GM12878 (cell line): Measurements from ENCODE around the gene METRN.

ENCODE experiments used
- CREB1 ChIP-seq: IDR thresholded peaks from 2 replicates; pipeline ENCODE4 v1.6.1; 2012; ENCODE audit warnings: low read depth, mild to moderate bottlenecking, inconsistent platforms
- CTCF ChIP-seq, 3 experiments: IDR thresholded peaks in 2 of 3; conservative IDR thresholded peaks in 1 of 3; 2 replicates each; pipeline ENCODE4 v1.5.1; 2011; ENCODE audit warnings: low read depth in 3 of 3, low read length in 3 of 3, mild to moderate bottlenecking in 3 of 3, control low read depth in 2 of 3, moderate library complexity in 2 of 3, inconsistent platforms in 1 of 3, mixed read lengths in 1 of 3; ENCODE audit not compliant: control insufficient read depth in 2 of 3, insufficient read depth in 1 of 3; ENCODE audit errors: extremely low read depth in 1 of 3
- E2F4 ChIP-seq: IDR thresholded peaks from 2 replicates; pipeline ENCODE4 v1.6.1; 2012; ENCODE audit warnings: low read depth, low read length, improper control_type of control experiment
- EP300 ChIP-seq, 2 experiments: fragments of 150-350 bp in 1 of 2; IDR thresholded peaks; 2 replicates each; pipeline ENCODE4 v1.6.1; 2011 to 2012; ENCODE audit warnings: low read depth in 2 of 2, low read length in 2 of 2, borderline replicate concordance in 1 of 2, improper control_type of control experiment in 1 of 2, inconsistent platforms in 1 of 2; ENCODE audit not compliant: control insufficient read depth in 1 of 2
- JUND ChIP-seq: IDR thresholded peaks from 2 replicates; pipeline ENCODE4 v1.6.1; 2012; ENCODE audit warnings: low read depth, mild to moderate bottlenecking, low read length, improper control_type of control experiment, moderate library complexity
- LARP7 ChIP-seq: fragments of 450-650 bp; IDR thresholded peaks from 2 replicates; pipeline ENCODE4 v1.6.1; 2017; ENCODE audit warnings: mild to moderate bottlenecking
- MYC ChIP-seq: IDR thresholded peaks from 2 replicates; pipeline ENCODE4 v1.6.1; 2011; ENCODE audit warnings: mild to moderate bottlenecking, low read length, moderate library complexity, inconsistent platforms; ENCODE audit not compliant: insufficient read depth, insufficient replicate concordance, insufficient read length, severe bottlenecking
- NR2C2 ChIP-seq: IDR thresholded peaks from 2 replicates; pipeline ENCODE4 v1.6.1; 2011; ENCODE audit warnings: borderline replicate concordance, low read depth; ENCODE audit not compliant: control insufficient read depth, insufficient read length
- POLR2A ChIP-seq: IDR thresholded peaks from 2 replicates; pipeline ENCODE4 v1.6.1; 2011; ENCODE audit warnings: low read depth, mild to moderate bottlenecking, low read length
- POLR2AphosphoS5 ChIP-seq: IDR thresholded peaks from 2 replicates; pipeline ENCODE4 v1.6.1; 2011; ENCODE audit warnings: mild to moderate bottlenecking, low read length, inconsistent platforms
- SIN3A ChIP-seq: IDR thresholded peaks from 2 replicates; pipeline ENCODE4 v1.6.1; 2012; ENCODE audit warnings: low read depth, low read length, improper control_type of control experiment
- SMC3 ChIP-seq: IDR thresholded peaks from 2 replicates; pipeline ENCODE4 v1.6.1; 2011; ENCODE audit warnings: low read length, improper control_type of control experiment, borderline replicate concordance
- TCF12 ChIP-seq: IDR thresholded peaks from 2 replicates; pipeline ENCODE4 v1.6.1; 2011; ENCODE audit warnings: low read depth, mild to moderate bottlenecking, low read length

GRCh38 chr16:729768-730665 is 15.1 kb downstream of the METRN start:
- TF ChIP-seq SMC3 (no peak), E2F4 (no peak), CTCF (IDR thresholded peaks at IDR 0.05 in 2 of 3, conservative IDR thresholded peaks at IDR 0.05 in 1 of 3; ENCODE audit: control insufficient read depth in 2 of 3, extremely low read depth in 1 of 3, insufficient read depth in 1 of 3, low read depth in 3 of 3, low read length in 3 of 3) (no peak), SIN3A (no peak), POLR2AphosphoS5 (no peak), JUND (no peak), CREB1 (no peak), MYC (no peak), POLR2A (no peak), TCF12 (no peak), LARP7 (no peak), EP300 (IDR thresholded peaks at IDR 0.05; ENCODE audit: borderline replicate concordance in 1 of 2, control insufficient read depth in 1 of 2, low read depth in 2 of 2, low read length in 2 of 2) (no peak), NR2C2 (no peak)
